H1 (cell line): Measurements from ENCODE around the gene PPIL6.

Experiments used
- CTCF ChIP-seq, 3 experiments: IDR thresholded peaks; 1 replicate in 2 of 3; 2 replicates in 1 of 3; pipeline versions ENCODE4 v1.5.1 to v1.6.1; 2011; ENCODE audit warnings: low read length in 3 of 3, mild to moderate bottlenecking in 3 of 3, inconsistent platforms in 2 of 3, low read depth in 1 of 3, moderate library complexity in 1 of 3; ENCODE audit not compliant: insufficient read depth in 1 of 3; ENCODE audit errors: control extremely low read depth in 1 of 3
- EZH2 ChIP-seq: fragments of 200-600 bp; sonication (generic); IDR thresholded peaks from 2 replicates; pipeline ENCODE4 v1.7.1; 2012; ENCODE audit warnings: low read depth, mild to moderate bottlenecking, moderate library complexity, low read length, inconsistent platforms; ENCODE audit not compliant: severe bottlenecking
- FOSL1 ChIP-seq: IDR thresholded peaks from 2 replicates; pipeline ENCODE4 v1.6.1; 2011; ENCODE audit warnings: mild to moderate bottlenecking, low read depth, low read length, moderate library complexity; ENCODE audit not compliant: insufficient read depth
- KDM1A ChIP-seq: fragments of 200-600, 300-600 bp; sonication (generic); IDR thresholded peaks from 2 replicates; pipeline ENCODE4 v1.7.1; 2016; ENCODE audit warnings: mild to moderate bottlenecking, low read length, borderline replicate concordance
- MAFK ChIP-seq: IDR thresholded peaks from 2 replicates; pipeline ENCODE4 v1.6.1; 2012; ENCODE audit warnings: low read depth, mild to moderate bottlenecking, improper control_type of control experiment, low read length
- POLR2A ChIP-seq, 2 experiments: IDR thresholded peaks; 1 replicate in 1 of 2; 2 replicates in 1 of 2; pipeline ENCODE4 v1.6.1; 2011; ENCODE audit warnings: low read depth in 2 of 2, low read length in 2 of 2, mild to moderate bottlenecking in 2 of 2; ENCODE audit errors: control extremely low read depth in 1 of 2
- POLR2AphosphoS5 ChIP-seq: IDR thresholded peaks from 2 replicates; pipeline ENCODE4 v1.6.1; 2011; ENCODE audit warnings: low read depth, low read length
- RXRA ChIP-seq: IDR thresholded peaks from 2 replicates; pipeline ENCODE4 v1.6.1; 2011; ENCODE audit warnings: low read depth, mild to moderate bottlenecking, low read length, moderate library complexity; ENCODE audit not compliant: insufficient read depth
- SIN3A ChIP-seq, 2 experiments: IDR thresholded peaks in 1 of 2; conservative IDR thresholded peaks in 1 of 2; 2 replicates each; pipeline ENCODE4 v1.6.1; 2011 to 2012; ENCODE audit warnings: low read length in 2 of 2, improper control_type of control experiment in 1 of 2, low read depth in 1 of 2, mild to moderate bottlenecking in 1 of 2
- SRF ChIP-seq: IDR thresholded peaks from 2 replicates; pipeline ENCODE4 v1.6.1; 2011; ENCODE audit warnings: mild to moderate bottlenecking, low read depth, low read length, moderate library complexity
- YY1 ChIP-seq: IDR thresholded peaks from 2 replicates; pipeline ENCODE4 v1.6.1; 2011; ENCODE audit warnings: low read depth, mild to moderate bottlenecking, low read length
- TF ChIP-seq, protein P1 (sequence below): IDR thresholded peaks from 2 replicates; pipeline ENCODE4 v1.6.1; 2011; ENCODE audit warnings: low read length, improper control_type of control experiment

DNA sequence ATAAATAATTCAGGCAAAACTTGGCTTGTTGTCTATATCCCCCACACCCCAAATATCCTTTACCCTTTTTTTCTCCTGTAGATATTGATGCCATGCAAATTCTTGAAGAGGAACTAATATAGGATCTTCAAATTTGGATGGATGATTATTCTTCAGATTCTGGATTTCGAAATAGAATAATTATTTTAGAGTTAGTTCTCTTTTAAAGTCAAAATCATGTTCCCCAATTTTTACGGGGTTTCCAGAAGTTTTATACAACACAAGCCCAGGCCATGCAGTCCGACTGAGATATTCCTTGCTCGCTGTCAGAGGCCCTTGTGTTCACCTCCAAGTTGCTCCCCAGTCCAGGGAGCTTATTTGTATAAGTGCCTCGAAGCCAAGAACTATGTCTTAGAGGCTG lies 4.4 kb downstream of the PPIL6 start:
- TF ChIP-seq EZH2 (no peak), YY1 (no peak), CTCF (IDR thresholded peaks at IDR 0.05; ENCODE audit: control extremely low read depth in 1 of 3, insufficient read depth in 1 of 3, low read depth in 1 of 3, low read length in 3 of 3) (no peak), POLR2A (IDR thresholded peaks at IDR 0.05; ENCODE audit: control extremely low read depth in 1 of 2, low read depth in 2 of 2, low read length in 2 of 2) (no peak), SIN3A (conservative IDR thresholded peaks at IDR 0.05 in 1 of 2, IDR thresholded peaks at IDR 0.05 in 1 of 2; ENCODE audit: low read depth in 1 of 2, low read length in 2 of 2) (no peak), RXRA (no peak), FOSL1 (no peak), KDM1A (no peak), SRF (no peak), MAFK (no peak), POLR2AphosphoS5 (no peak)
- TF ChIP-seq, protein P1, sequence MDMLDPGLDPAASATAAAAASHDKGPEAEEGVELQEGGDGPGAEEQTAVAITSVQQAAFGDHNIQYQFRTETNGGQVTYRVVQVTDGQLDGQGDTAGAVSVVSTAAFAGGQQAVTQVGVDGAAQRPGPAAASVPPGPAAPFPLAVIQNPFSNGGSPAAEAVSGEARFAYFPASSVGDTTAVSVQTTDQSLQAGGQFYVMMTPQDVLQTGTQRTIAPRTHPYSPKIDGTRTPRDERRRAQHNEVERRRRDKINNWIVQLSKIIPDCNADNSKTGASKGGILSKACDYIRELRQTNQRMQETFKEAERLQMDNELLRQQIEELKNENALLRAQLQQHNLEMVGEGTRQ = no peak
